GM12878 (cell line): Measurements from ENCODE around the gene CLRN3.

Experiments used
- BCL11A ChIP-seq: IDR thresholded peaks from 2 replicates; pipeline ENCODE4 v1.6.1; 2011; ENCODE audit warnings: low read depth, low read length
- CTCF ChIP-seq, 3 experiments: IDR thresholded peaks in 2 of 3; conservative IDR thresholded peaks in 1 of 3; 2 replicates each; pipeline ENCODE4 v1.5.1; 2011; ENCODE audit warnings: low read depth in 3 of 3, low read length in 3 of 3, mild to moderate bottlenecking in 3 of 3, control low read depth in 2 of 3, moderate library complexity in 2 of 3, inconsistent platforms in 1 of 3, mixed read lengths in 1 of 3; ENCODE audit not compliant: control insufficient read depth in 2 of 3, insufficient read depth in 1 of 3; ENCODE audit errors: extremely low read depth in 1 of 3
- MYB ChIP-seq: fragments of 150-350 bp; IDR thresholded peaks from 2 replicates; pipeline ENCODE4 v1.6.1; 2014; ENCODE audit warnings: mild to moderate bottlenecking, low read depth, low read length, borderline replicate concordance
- RBBP5 ChIP-seq: fragments of 200-600 bp; sonication (generic); conservative IDR thresholded peaks from 2 replicates; pipeline ENCODE4 v1.6.1; 2016
- YY1 ChIP-seq: IDR thresholded peaks from 2 replicates; pipeline ENCODE4 v1.6.1; 2011; ENCODE audit warnings: low read depth, mild to moderate bottlenecking, low read length

GRCh38 chr10:127916826-127917225 is 24.1 kb upstream of the CLRN3 start:
- TF ChIP-seq YY1, result no peak
- TF ChIP-seq CTCF (IDR thresholded peaks at IDR 0.05 in 2 of 3, conservative IDR thresholded peaks at IDR 0.05 in 1 of 3; ENCODE audit: control insufficient read depth in 2 of 3, extremely low read depth in 1 of 3, insufficient read depth in 1 of 3, low read depth in 3 of 3, low read length in 3 of 3), result no peak
- TF ChIP-seq RBBP5, result no peak
- no peak for TF ChIP-seq BCL11A
- TF ChIP-seq MYB, result no peak
